GM12878 (cell line): Measurements from ENCODE around the gene PTPRN2. TPM values are rescaled to one million over a fixed set of nuclear protein-coding genes. Genes with fewer than 3 reads are reported as not detected.

Source experiments
- ATAC-seq: fragments of 200-7000 bp; cut with Tn5 transposase; 3 replicates; pipeline ENCODE4 v1.9.1; 2020; ENCODE audit warnings: mild to moderate bottlenecking, moderate library complexity
- BruUV-seq: library from RNA; stranded (reverse); fragments of 400-500 nt; replicated peaks from 2 replicates; lab custom pipeline; 2021; lab: Mats Ljungman, UMichigan
- CTCF ChIA-PET: fragments of 300-600 bp; sonication (Branson Sonifier 250); formaldehyde crosslinking; extraction: SDS; loops from one replicate; lab custom pipeline; 2021; ENCODE audit warnings: inconsistent platforms; lab: Yijun Ruan, JAX
- POLR2A ChIA-PET: fragments of 350-600 bp; formaldehyde crosslinking; extraction: SDS; loops from one replicate; lab custom pipeline; 2021; ENCODE audit warnings: inconsistent platforms; lab: Charles Lee
- RAD21 ChIA-PET: fragments of 300-600 bp; sonication (Branson Sonifier 250); formaldehyde crosslinking; loops from one replicate; lab custom pipeline; 2023; ENCODE audit warnings: antibody characterized with exemption; ENCODE audit not compliant: unreplicated experiment; lab: Charles Lee
- SMC1A ChIA-PET: fragments of 300-600 bp; sonication (Branson Sonifier 250); formaldehyde crosslinking; loops from one replicate; lab custom pipeline; 2023; ENCODE audit not compliant: unreplicated experiment, uncharacterized antibody; lab: Charles Lee
- DNase-seq: peaks from one replicate; pipeline ENCODE4 v3.0.0-alpha.2; 2011; ENCODE audit warnings: low read depth, low spot score
- FAIRE-seq: peaks from 3 replicates; lab custom pipeline; 2011; peaks lifted over from hg19 to GRCh38; lab: Jason Lieb, UNC
- H2AFZ ChIP-seq: 2 replicates; pipeline ENCODE4 v1.6.0; 2011; ENCODE audit warnings: low read depth, low read length, control low read depth; ENCODE audit not compliant: control insufficient read depth
- H3K27ac ChIP-seq: 2 replicates; pipeline ENCODE4 v1.5.1; 2011; ENCODE audit warnings: control low read depth; ENCODE audit not compliant: control insufficient read depth, insufficient read depth
- H3K27me3 ChIP-seq, 2 experiments: replicated peaks in 1 of 2; 2 replicates each; pipeline versions ENCODE4 v1.6.0 to v1.6.1; 2011; ENCODE audit warnings: low read length in 1 of 2; ENCODE audit not compliant: control insufficient read depth in 2 of 2, insufficient read depth in 2 of 2
- H3K36me3 ChIP-seq, 2 experiments: 2 replicates each; pipeline ENCODE4 v1.5.1; 2011; ENCODE audit warnings: low read length in 1 of 2; ENCODE audit not compliant: control insufficient read depth in 2 of 2, insufficient read depth in 2 of 2
- H3K4me1 ChIP-seq: 2 replicates; pipeline ENCODE4 v1.6.1; 2011; ENCODE audit warnings: mild to moderate bottlenecking, low read length, moderate library complexity, mixed read lengths; ENCODE audit not compliant: control insufficient read depth, insufficient read depth
- H3K4me2 ChIP-seq: 2 replicates; pipeline ENCODE4 v1.6.0; 2011; ENCODE audit warnings: control low read depth; ENCODE audit not compliant: control insufficient read depth, insufficient read depth
- H3K4me3 ChIP-seq: fragments of 200-600 bp; sonication (generic); 2 replicates; pipeline ENCODE4 v1.5.1; 2016
- H3K79me2 ChIP-seq: 2 replicates; pipeline ENCODE4 v1.6.0; 2011; ENCODE audit warnings: low read length; ENCODE audit not compliant: control insufficient read depth, insufficient read depth
- H3K9ac ChIP-seq: 2 replicates; pipeline ENCODE4 v1.8.0; 2011; ENCODE audit warnings: low read length, control low read depth, mixed read lengths; ENCODE audit not compliant: control insufficient read depth, insufficient read depth
- H3K9me3 ChIP-seq: replicated peaks from 3 replicates; pipeline ENCODE4 v1.5.1; 2011; ENCODE audit warnings: mild to moderate bottlenecking, low read length; ENCODE audit not compliant: control insufficient read depth, insufficient read depth
- H4K20me1 ChIP-seq: 2 replicates; pipeline ENCODE4 v1.6.0; 2011; ENCODE audit not compliant: control insufficient read depth, insufficient read depth
- CEBPZ ChIP-seq: fragments of 150-350 bp; IDR thresholded peaks from 2 replicates; pipeline ENCODE4 v1.6.1; 2016; ENCODE audit warnings: low read depth, low read length
- HSF1 ChIP-seq: fragments of 150-350 bp; IDR thresholded peaks from 2 replicates; pipeline ENCODE4 v1.6.1; 2014; ENCODE audit warnings: mild to moderate bottlenecking, low read depth, low read length
- MXI1 ChIP-seq: fragments of 150-350 bp; IDR thresholded peaks from 2 replicates; pipeline ENCODE4 v1.6.1; 2011; ENCODE audit warnings: low read depth, mild to moderate bottlenecking, inconsistent platforms, low read length, improper control_type of control experiment
- MYB ChIP-seq: fragments of 150-350 bp; IDR thresholded peaks from 2 replicates; pipeline ENCODE4 v1.6.1; 2014; ENCODE audit warnings: mild to moderate bottlenecking, low read depth, low read length, borderline replicate concordance
- USF1 ChIP-seq: IDR thresholded peaks from 2 replicates; pipeline ENCODE4 v1.6.1; 2011; ENCODE audit warnings: borderline replicate concordance, low read depth, mild to moderate bottlenecking, moderate library complexity, mixed read lengths, low read length; ENCODE audit not compliant: insufficient read depth; ENCODE audit errors: extremely low read length
- ZBTB4 ChIP-seq: fragments of 450-650 bp; formaldehyde crosslinking; IDR thresholded peaks from 2 replicates; pipeline ENCODE4 v1.4.0; 2022; ENCODE audit warnings: mild to moderate bottlenecking, moderate library complexity
- ZNF24 ChIP-seq: fragments of 450-650 bp; IDR thresholded peaks from 2 replicates; pipeline ENCODE4 v1.6.1; 2017; ENCODE audit warnings: antibody characterized with exemption, mild to moderate bottlenecking
- ZNF592 ChIP-seq: fragments of 450-650 bp; IDR thresholded peaks from 2 replicates; pipeline ENCODE4 v1.6.1; 2017; ENCODE audit warnings: mild to moderate bottlenecking, moderate library complexity
- WGBS: methylation state at CpG from one replicate; pipeline ENCODE4 v1.1.6; 2016; ENCODE audit warnings: low lambda C conversion rate; ENCODE audit not compliant: insufficient replicate concordance, insufficient coverage; ENCODE audit errors: missing lambda C conversion rate; 5-methylcytosine and 5-hydroxymethylcytosine counted together
- in situ Hi-C: fragments of 300-500 bp; cut with MboI; formaldehyde crosslinking; loops from 9 replicates; pipeline ENCODE4 v1.14.3; 2018; ENCODE audit warnings: mixed read lengths
- intact Hi-C: fragments of 100-400 bp; cut with micrococcal nuclease; formaldehyde crosslinking; loops from one replicate; pipeline ENCODE4 v1.14.2; 2022; ENCODE audit not compliant: unreplicated experiment
- polyA plus RNA-seq, 11 experiments: library from polyadenylated mRNA; depleted of rRNA in 4 of 11; unstranded in 6 of 11; stranded (reverse) in 5 of 11; fragments of >200 nt; fragmentation: Nextera tagmentation in 4 of 11; fragmentation: Illumina TruSeq in 1 of 11; extraction: Ambion mirVana in 4 of 11; extraction: Trizol in 1 of 11; gene quantifications; 1 replicate in 1 of 11; 2 replicates in 10 of 11; pipeline versions ENCODE4 v1.2.1 to v1.2.3, GENCODE V29; 2011 to 2016; ENCODE audit warnings: inconsistent platforms in 2 of 11, missing spikeins in 2 of 11, low read depth in 1 of 11
- total RNA-seq, 4 experiments: library from RNA; depleted of rRNA in 3 of 4; stranded (reverse); fragments of >200 nt in 3 of 4; fragmentation: Illumina TruSeq in 1 of 4; extraction: Trizol in 1 of 4; gene quantifications; 2 replicates each; pipeline versions ENCODE4 v1.2.1 to v1.2.3, GENCODE V29; 2013 to 2021

The PTPRN2 gene
- total and polyA plus RNA-seq, 10 of the 15 experiments (the other 5 are each of a cell fraction or from before 2014, with no cell fraction given): 5.4 TPM; not detected in 9

GRCh38 chr7:158268816-158269535 lies 318.6 kb downstream of the PTPRN2 start:
- Histone ChIP-seq H3K4me2 (no peak overlapping the region), H3K4me3 (no peak overlapping the region), H3K27me3 (no peaks in the 10 kb centered on the region), H3K79me2 (no peaks in the 10 kb centered on the region), H3K9me3 (no peaks in the 10 kb centered on the region; the same call in 2 of the 3 replicates), H4K20me1 (no peaks in the 10 kb centered on the region), H3K4me1 (no peaks in the 10 kb centered on the region), H3K9ac (no peak overlapping the region), H2AFZ (no peak overlapping the region), H3K27ac (no peak overlapping the region), H3K36me3 (no peaks in the 10 kb centered on the region)
- 71% methylated on average over 28 of the region's 28 CpGs for WGBS
- ChIA-PET RAD21 (no interaction called here), CTCF (no interaction called here), SMC1A (no interaction called here), POLR2A (no interaction called here)
- no TSS peak for BruUV-seq
- intact Hi-C loops (no loop called here), in situ Hi-C loops (no loop called here)
- DNase-seq (no peak), ATAC-seq (no peak), FAIRE-seq (no peak)
- TF ChIP-seq CEBPZ: no peak
- no peak for TF ChIP-seq MYB
- TF ChIP-seq ZNF24: no peak
- no peak for TF ChIP-seq ZNF592
- TF ChIP-seq MXI1: no peak
- TF ChIP-seq ZBTB4 (CRISPR knock-in tag): no peak
- TF ChIP-seq USF1: no peak
- TF ChIP-seq HSF1: no peak
